ENCODE data around the gene ASNS. TPM values are rescaled to one million over a fixed set of nuclear protein-coding genes. Genes with fewer than 3 reads are reported as not detected.

Gene ASNS
- total and polyA plus RNA-seq, 2 of the 4 experiments (the other 2 are of a cell fraction), result 36.6 to 39.4 TPM

DNA sequence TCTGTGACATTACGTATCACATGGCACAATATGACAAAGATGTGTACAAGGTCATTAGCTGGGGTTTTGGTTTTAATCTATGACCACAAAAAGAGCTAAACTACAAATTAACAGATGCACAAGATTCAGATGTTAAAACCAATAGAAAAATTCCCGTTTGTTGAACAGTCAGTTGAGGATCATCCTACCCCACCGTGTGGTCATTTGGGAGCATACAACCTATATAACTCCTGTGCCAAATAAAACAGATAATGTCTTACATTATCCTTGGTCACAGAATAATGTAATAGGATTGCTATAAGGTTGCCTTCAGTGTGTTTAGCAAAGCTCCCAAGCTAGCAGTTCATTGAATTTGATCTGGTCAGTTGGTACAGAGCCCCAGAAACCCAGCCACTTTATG is 28.2 kb downstream of the ASNS start:
- ATAC-seq (ENCODE audit: low read depth), result no peak
- Histone ChIP-seq H4K20me1 (ENCODE audit: insufficient read depth, low read length) (no peaks in the 10 kb centered on the region), H4K5ac (ENCODE audit: low read depth, low read length) (no peak overlapping the region), H3K23ac (ENCODE audit: low read depth, low read length) (no peak overlapping the region), H2AK5ac (ENCODE audit: low read depth, low read length) (no peak overlapping the region), H2BK120ac (ENCODE audit: low read depth, low read length) (no peak overlapping the region), H4K91ac (ENCODE audit: insufficient read depth, low read depth, low read length) (no peak overlapping the region), H3K4me3 (ENCODE audit: insufficient read depth, low read depth, low read length) (no peak overlapping the region), H3K27me3 (ENCODE audit: control insufficient read depth, insufficient read depth, low read length) (peaks cover 5% of the 10 kb centered on the region; the same call in 1 of the 2 replicates), H3K56ac (ENCODE audit: extremely low read depth, insufficient read depth, low read length) (no peak overlapping the region), H2AK9ac (replicated peaks; ENCODE audit: low read depth, low read length, poor library complexity) (no peak overlapping the region), H3K9me1 (ENCODE audit: insufficient read depth, low read length) (no peaks in the 10 kb centered on the region), H2BK15ac (ENCODE audit: low read depth, low read length) (no peak overlapping the region), H3K36me3 (ENCODE audit: control insufficient read depth, insufficient read depth, low read length) (no peaks in the 10 kb centered on the region), H3K4me2 (ENCODE audit: low read depth, low read length) (no peak overlapping the region), H3K79me1 (ENCODE audit: low read depth in 1 of 2, low read length in 2 of 2) (no peaks in the 10 kb centered on the region), H4K8ac (ENCODE audit: low read depth in 2 of 2, low read length in 2 of 2) (no peak overlapping the region), H3K9me3 (ENCODE audit: control insufficient read depth, insufficient read depth, low read length) (no peaks in the 10 kb centered on the region), H3K14ac (replicated peaks; ENCODE audit: low read depth, low read length) (no peak overlapping the region), H3K18ac (ENCODE audit: low read depth, low read length) (no peak overlapping the region), H2BK5ac (ENCODE audit: low read depth, low read length, poor library complexity, severe bottlenecking) (no peak overlapping the region), H2AFZ (replicated peaks; ENCODE audit: low read length, poor library complexity) (no peak overlapping the region), H3K27ac (ENCODE audit: insufficient read depth, low read length) (no peak overlapping the region), H3K9ac (ENCODE audit: low read depth, low read length) (no peak overlapping the region), H3K4ac (ENCODE audit: low read depth, low read length) (no peak overlapping the region), H2BK20ac (ENCODE audit: low read depth, low read length) (no peak overlapping the region), H3K4me1 (ENCODE audit: control insufficient read depth, insufficient read depth, low read length) (no peaks in the 10 kb centered on the region)
- intact Hi-C loops (cut with micrococcal nuclease), result loop anchor here (2.0 to 10.0 kb wide), 2 partner anchors 171 to 739 kb away; no protein-coding TSS in a partner anchor
- dilution Hi-C loops (cut with HindIII; ENCODE audit: low sequenced_read_pairs, unreplicated experiment), result no loop called here
- BruUV-seq (replicated peaks), result no TSS peak
- no CpG with 5 or more reads among the region's 3 CpGs for WGBS, 2 experiments (ENCODE audit: extremely low coverage in 2 of 2, insufficient read length in 1 of 2)
- DNase-seq, result peak; percentile 4
- POLR2A ChIA-PET (ENCODE audit: unreplicated experiment), result no interaction called here
- in situ Hi-C loops (cut with MboI; ENCODE audit: low sequenced_read_pairs), result loop anchor here (25.0 kb wide), 1 partner anchor 1932 kb away; no protein-coding TSS in a partner anchor
- TF ChIP-seq POLR2A (IDR thresholded peaks at IDR 0.05; ENCODE audit: low read depth, low read length) (no peak), MXI1 (IDR thresholded peaks at IDR 0.05; ENCODE audit: borderline replicate concordance, low read depth, low read length) (no peak), NFE2L2 (IDR thresholded peaks at IDR 0.05; ENCODE audit: low read depth, low read length) (no peak), RCOR1 (IDR thresholded peaks at IDR 0.05; ENCODE audit: insufficient replicate concordance, low read length) (no peak)
- TF ChIP-seq, protein P1, sequence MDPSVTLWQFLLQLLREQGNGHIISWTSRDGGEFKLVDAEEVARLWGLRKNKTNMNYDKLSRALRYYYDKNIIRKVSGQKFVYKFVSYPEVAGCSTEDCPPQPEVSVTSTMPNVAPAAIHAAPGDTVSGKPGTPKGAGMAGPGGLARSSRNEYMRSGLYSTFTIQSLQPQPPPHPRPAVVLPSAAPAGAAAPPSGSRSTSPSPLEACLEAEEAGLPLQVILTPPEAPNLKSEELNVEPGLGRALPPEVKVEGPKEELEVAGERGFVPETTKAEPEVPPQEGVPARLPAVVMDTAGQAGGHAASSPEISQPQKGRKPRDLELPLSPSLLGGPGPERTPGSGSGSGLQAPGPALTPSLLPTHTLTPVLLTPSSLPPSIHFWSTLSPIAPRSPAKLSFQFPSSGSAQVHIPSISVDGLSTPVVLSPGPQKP (IDR thresholded peaks at IDR 0.05; ENCODE audit: borderline replicate concordance, low read depth, low read length), result no peak
- CTCF ChIA-PET, result interaction anchor here (1.2 to 1.7 kb wide), 2 partner anchors 8 to 13 kb away, joined by 3 to 8 read pairs; no protein-coding TSS in a partner anchor

Data from IMR-90 (cell line).